Stomach (tissue), 9 donors: ENCODE measurements around the gene MBTD1. TPM values are rescaled to one million over a fixed set of nuclear protein-coding genes. Genes with fewer than 3 reads are reported as not detected.
A peak's percentile ranks its signal among the peaks of the same experiment; 100 is the strongest.

Source experiments
- DNase-seq, 2 donors: peaks; one replicate each; pipeline versions ENCODE4 v3.0.0 to v3.0.0-alpha.2; 2013 to 2019
- H3K27ac ChIP-seq, 5 donors: fragments of 200-600 bp in 4 of 5; sonication (generic) in 4 of 5; one replicate each; pipeline ENCODE4 v1.5.1; 2013 to 2019; ENCODE audit warnings: mild to moderate bottlenecking in 1 of 5, moderate library complexity in 1 of 5
- H3K27me3 ChIP-seq, 3 donors: fragments of 200-600 bp; sonication (generic); one replicate each; pipeline ENCODE4 v1.5.1; 2017 to 2019; ENCODE audit warnings: mixed run types in 1 of 3
- H3K36me3 ChIP-seq, 4 donors: fragments of 200-600 bp; sonication (generic); 1 replicate in 3 of 4; 2 replicates in 1 of 4; pipeline ENCODE4 v1.5.1; 2016 to 2019
- H3K4me1 ChIP-seq, 4 donors: fragments of 200-600 bp; sonication (generic); one replicate each; pipeline ENCODE4 v1.5.1; 2016 to 2019
- H3K4me3 ChIP-seq, 4 donors: fragments of 200-600 bp; sonication (generic) in 3 of 4; one replicate each; pipeline ENCODE4 v1.5.1; 2016 to 2019; ENCODE audit warnings: mild to moderate bottlenecking in 1 of 4
- H3K9me3 ChIP-seq, 4 donors: fragments of 200-600 bp; sonication (generic); one replicate each; pipeline ENCODE4 v1.5.1; 2016 to 2019
- CTCF ChIP-seq, 7 experiments: fragments of 450-650 bp in 4 of 7; fragments of 200-600 bp in 3 of 7; sonication (generic) in 3 of 7; IDR thresholded peaks; one replicate each; pipeline ENCODE4 v1.5.1; 2016 to 2019; ENCODE audit warnings: antibody characterized with exemption in 7 of 7, control low read depth in 2 of 7, mild to moderate bottlenecking in 1 of 7
- EP300 ChIP-seq: sonication (generic); formaldehyde crosslinking; IDR thresholded peaks from one replicate; pipeline ENCODE4 v1.6.1; 2017; ENCODE audit warnings: antibody characterized with exemption
- POLR2A ChIP-seq, 4 donors: fragments of 450-650 bp; IDR thresholded peaks; one replicate each; pipeline ENCODE4 v1.6.1; 2016; ENCODE audit warnings: antibody characterized with exemption in 4 of 4, control low read depth in 2 of 4, mild to moderate bottlenecking in 1 of 4, moderate library complexity in 1 of 4
- POLR2AphosphoS5 ChIP-seq, 3 donors: sonication (generic); formaldehyde crosslinking; IDR thresholded peaks; one replicate each; pipeline ENCODE4 v1.6.1; 2016; ENCODE audit warnings: antibody characterized with exemption in 3 of 3
- WGBS, 5 donors: extraction: QIAGEN DNeasy Blood & Tissue Kit in 3 of 5; methylation state at CpG; one replicate each; pipeline versions ENCODE4 v1.1.5 to v1.1.7; 2013 to 2018; 5-methylcytosine and 5-hydroxymethylcytosine counted together
- intact Hi-C: fragments of 100-400 bp; cut with DNase I; formaldehyde crosslinking; loops from one replicate; pipeline ENCODE4 v1.15.1; 2023; ENCODE audit warnings: low total_unique reads
- polyA plus RNA-seq, 3 donors: library from polyadenylated mRNA; stranded (reverse); fragments of 200-250 nt; gene quantifications; one replicate each; pipeline ENCODE4 v1.2.3, GENCODE V29; 2013
- total RNA-seq, 5 donors: library from RNA; depleted of rRNA; stranded (reverse); fragments of >200 nt; gene quantifications; one replicate each; pipeline versions ENCODE4 v1.1.0 to v1.2.3, GENCODE V29; 2014 to 2016
- donor health status: healthy with polysubstance abuse.
- donor health status: Bipolar disorder and iron deficiency.
- donor health status: healthy.

The MBTD1 gene
- total and polyA plus RNA-seq, 8 donors: 4.4 to 56.7 (median 9.8) TPM

- H3K9me3 ChIP-seq: no peaks in the 10 kb centered on the region
- no peaks in the 10 kb centered on the region for H3K27me3 ChIP-seq
- peak overlapping the region in 1 of 5 donors; percentile 16 for H3K27ac ChIP-seq
- intact Hi-C loops: no loop called here
- DNase-seq: no peak
- 54 to 65% (median 59%) methylated on average over 6 of the region's 6 CpGs for WGBS, 5 donors
- peaks cover 0 to 6% (median 1%) of the 10 kb centered on the region in 4 donors for H3K36me3 ChIP-seq
- H3K4me1 ChIP-seq: peaks cover 0 to 14% (median 0%) of the 10 kb centered on the region in 4 donors
- H3K4me3 ChIP-seq: no peak overlapping the region
- TF ChIP-seq EP300 (no peak), POLR2A (IDR thresholded peaks at IDR 0.05) (no peak), CTCF (IDR thresholded peaks at IDR 0.05) (no peak), POLR2AphosphoS5 (IDR thresholded peaks at IDR 0.05) (no peak)
Observed at GRCh38 chr17:51238255-51238887, 21.5 kb downstream of the MBTD1 start.

- H3K27me3 ChIP-seq: no peaks in the 10 kb centered on the region
- DNase-seq: no peak
- WGBS, 5 donors: 80 to 96% (median 84%) methylated on average over 5 to 6 of the region's 6 CpGs
- TF ChIP-seq POLR2AphosphoS5 (IDR thresholded peaks at IDR 0.05): no peak
- TF ChIP-seq POLR2A (IDR thresholded peaks at IDR 0.05): no peak
- no peak for TF ChIP-seq EP300
- no peak for TF ChIP-seq CTCF (IDR thresholded peaks at IDR 0.05)
- no peaks in the 10 kb centered on the region for H3K9me3 ChIP-seq
- H3K4me1 ChIP-seq: peaks cover 0 to 47% (median 17%) of the 10 kb centered on the region in 4 donors
- H3K36me3 ChIP-seq: peaks cover 0 to 6% (median 1%) of the 10 kb centered on the region in 4 donors
- intact Hi-C loops: no loop called here
- H3K4me3 ChIP-seq: no peak overlapping the region
- H3K27ac ChIP-seq: no peak overlapping the region
Observed at GRCh38 chr17:51234162-51234561, 25.7 kb downstream of the MBTD1 start.

- peak in 1 of 2 donors; percentile 53 for DNase-seq
- Histone ChIP-seq H3K4me1 (peaks cover 0 to 33% (median 17%) of the 10 kb centered on the region in 4 donors), H3K9me3 (no peaks in the 10 kb centered on the region), H3K4me3 (no peak overlapping the region), H3K27ac (peak overlapping the region in 4 of 5 donors; percentile 4 to 72 (median 46)), H3K27me3 (no peaks in the 10 kb centered on the region), H3K36me3 (peaks cover 0 to 6% (median 1%) of the 10 kb centered on the region in 4 donors)
- intact Hi-C loops: no loop called here
- TF ChIP-seq POLR2AphosphoS5 (IDR thresholded peaks at IDR 0.05) (peak in 2 of 3 donors; percentile 26 to 62), EP300 (no peak), POLR2A (IDR thresholded peaks at IDR 0.05) (no peak), CTCF (IDR thresholded peaks at IDR 0.05) (no peak)
- 34 to 60% (median 51%) methylated on average over 4 of the region's 4 CpGs for WGBS, 5 donors
Observed at GRCh38 chr17:51231999-51232398, 27.9 kb downstream of the MBTD1 start.

GRCh38 chr17:51230306-51230705 lies 29.5 kb downstream of the MBTD1 start:
- intact Hi-C loops: no loop called here
- 62 to 82% (median 74%) methylated on average over 4 of the region's 4 CpGs for WGBS, 5 donors

More at GRCh38 chr17:51230306-51230705, 29.5 kb downstream of the MBTD1 start:
- Histone ChIP-seq H3K27ac (no peak overlapping the region), H3K36me3 (no peaks in the 10 kb centered on the region), H3K9me3 (no peaks in the 10 kb centered on the region), H3K4me3 (no peak overlapping the region), H3K27me3 (no peaks in the 10 kb centered on the region), H3K4me1 (peaks cover 0 to 42% (median 20%) of the 10 kb centered on the region in 4 donors)
- DNase-seq: no peak
- no peak for TF ChIP-seq EP300
- TF ChIP-seq CTCF (IDR thresholded peaks at IDR 0.05): no peak
- no peak for TF ChIP-seq POLR2A (IDR thresholded peaks at IDR 0.05)
- TF ChIP-seq POLR2AphosphoS5 (IDR thresholded peaks at IDR 0.05): no peak
